Upper lobe of right lung (tissue), 1 donor: Measurements from ENCODE around the gene MPPED2. TPM values are rescaled to one million over a fixed set of nuclear protein-coding genes. Genes with fewer than 3 reads are reported as not detected.

Experiments used
- ATAC-seq: fragments of 200-7000 bp; cut with Tn5 transposase; one replicate; pipeline ENCODE4 v1.9.1; 2020; ENCODE audit warnings: mild to moderate bottlenecking, moderate library complexity
- DNase-seq: peaks from one replicate; pipeline ENCODE4 v3.0.0-alpha.2; 2020
- H3K27ac ChIP-seq: fragments of 200-600 bp; one replicate; pipeline ENCODE4 v1.8.0; 2022
- H3K27me3 ChIP-seq: fragments of 200-600 bp; one replicate; pipeline ENCODE4 v1.8.0; 2022; ENCODE audit warnings: mild to moderate bottlenecking
- H3K36me3 ChIP-seq: fragments of 200-600 bp; one replicate; pipeline ENCODE4 v1.8.0; 2022
- H3K4me1 ChIP-seq: fragments of 200-600 bp; one replicate; pipeline ENCODE4 v1.8.0; 2022
- H3K4me3 ChIP-seq: fragments of 200-600 bp; one replicate; pipeline ENCODE4 v1.8.0; 2022; ENCODE audit warnings: mild to moderate bottlenecking
- H3K9me3 ChIP-seq: fragments of 200-600 bp; one replicate; pipeline ENCODE4 v1.8.0; 2022
- intact Hi-C: fragments of 100-400 bp; cut with DNase I; formaldehyde crosslinking; loops from one replicate; pipeline ENCODE4 v1.11.0; 2022
- total RNA-seq: library from RNA; stranded (reverse); fragmentation: NEBNext Ultra II Directional; extraction: Animal tissue kit (Norgen Biotek cat#: 25700); gene quantifications from one replicate; pipeline ENCODE4 v1.2.1, GENCODE V29; 2021
- TF ChIP-seq, protein P1 (sequence below): fragments of 200-600 bp; IDR thresholded peaks from one replicate; pipeline ENCODE4 v1.8.0; 2022; ENCODE audit warnings: antibody characterized with exemption
- donor health status: DM: no; HTN: yes; CAD: no; lungs with severe emphysema.

MPPED2 gene
- total RNA-seq, 1 donor from 2014 or later, result 1.3 TPM

- TF ChIP-seq, protein P1, sequence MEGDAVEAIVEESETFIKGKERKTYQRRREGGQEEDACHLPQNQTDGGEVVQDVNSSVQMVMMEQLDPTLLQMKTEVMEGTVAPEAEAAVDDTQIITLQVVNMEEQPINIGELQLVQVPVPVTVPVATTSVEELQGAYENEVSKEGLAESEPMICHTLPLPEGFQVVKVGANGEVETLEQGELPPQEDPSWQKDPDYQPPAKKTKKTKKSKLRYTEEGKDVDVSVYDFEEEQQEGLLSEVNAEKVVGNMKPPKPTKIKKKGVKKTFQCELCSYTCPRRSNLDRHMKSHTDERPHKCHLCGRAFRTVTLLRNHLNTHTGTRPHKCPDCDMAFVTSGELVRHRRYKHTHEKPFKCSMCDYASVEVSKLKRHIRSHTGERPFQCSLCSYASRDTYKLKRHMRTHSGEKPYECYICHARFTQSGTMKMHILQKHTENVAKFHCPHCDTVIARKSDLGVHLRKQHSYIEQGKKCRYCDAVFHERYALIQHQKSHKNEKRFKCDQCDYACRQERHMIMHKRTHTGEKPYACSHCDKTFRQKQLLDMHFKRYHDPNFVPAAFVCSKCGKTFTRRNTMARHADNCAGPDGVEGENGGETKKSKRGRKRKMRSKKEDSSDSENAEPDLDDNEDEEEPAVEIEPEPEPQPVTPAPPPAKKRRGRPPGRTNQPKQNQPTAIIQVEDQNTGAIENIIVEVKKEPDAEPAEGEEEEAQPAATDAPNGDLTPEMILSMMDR, result no peak
- H3K36me3 ChIP-seq, result no peaks in the 10 kb centered on the region
- no peak for DNase-seq
- no peak for ATAC-seq
- H3K27me3 ChIP-seq, result no peaks in the 10 kb centered on the region
- H3K4me3 ChIP-seq, result no peak overlapping the region
- H3K9me3 ChIP-seq, result no peaks in the 10 kb centered on the region
- H3K27ac ChIP-seq, result no peak overlapping the region
- H3K4me1 ChIP-seq, result no peaks in the 10 kb centered on the region
- intact Hi-C loops, result no loop called here
Observed at GRCh38 chr11:30501744-30502143, 84.4 kb downstream of the MPPED2 start.

DNA sequence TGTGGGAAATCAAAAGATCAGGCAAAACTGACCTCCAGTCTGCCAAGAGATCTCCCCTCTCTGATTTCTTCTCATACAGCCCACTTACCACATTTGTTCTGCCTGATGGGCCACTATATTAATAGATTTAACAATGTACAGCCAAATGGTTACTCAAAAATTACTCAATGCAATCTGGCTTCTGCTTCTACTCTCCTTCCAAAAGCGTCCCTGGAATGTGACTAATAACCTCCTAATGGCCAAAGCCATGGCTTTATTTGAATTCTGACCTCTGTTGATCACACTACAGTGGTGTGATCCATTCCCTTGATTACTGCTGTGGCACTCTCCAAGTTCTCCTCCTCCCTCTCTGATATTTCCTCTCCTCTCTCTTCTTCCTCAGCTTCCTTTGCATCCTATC, 86.2 kb downstream of the MPPED2 start:
- TF ChIP-seq, protein P1, result no peak
- Histone ChIP-seq H3K9me3 (no peaks in the 10 kb centered on the region), H3K4me3 (no peak overlapping the region), H3K27me3 (no peaks in the 10 kb centered on the region), H3K4me1 (no peaks in the 10 kb centered on the region), H3K27ac (no peak overlapping the region), H3K36me3 (no peaks in the 10 kb centered on the region)
- no peak for DNase-seq
- intact Hi-C loops, result no loop called here
- no peak for ATAC-seq

DNA sequence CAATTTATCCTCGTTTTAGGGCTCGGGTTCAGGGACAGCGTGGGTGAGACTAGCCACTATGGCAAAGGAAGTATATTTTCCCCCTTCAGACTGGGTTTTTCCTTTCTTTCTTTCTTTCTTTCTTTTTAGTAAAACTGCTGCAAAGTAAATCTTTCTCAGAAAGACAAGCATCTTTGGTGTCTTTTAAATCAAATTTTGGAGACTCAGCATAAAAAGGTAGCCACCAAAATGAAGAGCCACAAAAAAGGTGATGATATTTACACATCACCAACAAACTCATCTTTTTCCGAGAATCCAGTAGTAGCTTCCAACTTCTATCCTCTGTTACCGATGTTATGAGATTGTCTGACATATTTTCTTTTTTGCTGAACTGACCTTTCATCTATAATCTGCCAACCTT, 88.6 kb downstream of the MPPED2 start:
- Histone ChIP-seq H3K9me3 (no peaks in the 10 kb centered on the region), H3K4me3 (no peak overlapping the region), H3K27ac (no peak overlapping the region), H3K27me3 (no peaks in the 10 kb centered on the region), H3K4me1 (no peaks in the 10 kb centered on the region), H3K36me3 (no peaks in the 10 kb centered on the region)
- intact Hi-C loops, result no loop called here
- no peak for DNase-seq
- no peak for ATAC-seq
- TF ChIP-seq, protein P1, result no peak

GRCh38 chr11:30496935-30497334, 89.2 kb downstream of the MPPED2 start:
- no peak overlapping the region for H3K4me3 ChIP-seq
- H3K4me1 ChIP-seq, result no peaks in the 10 kb centered on the region
- DNase-seq (no peak), ATAC-seq (no peak)
- intact Hi-C loops, result no loop called here
- H3K27me3 ChIP-seq, result no peaks in the 10 kb centered on the region
- H3K27ac ChIP-seq, result no peak overlapping the region
- TF ChIP-seq, protein P1, result no peak
- no peaks in the 10 kb centered on the region for H3K9me3 ChIP-seq
- H3K36me3 ChIP-seq, result no peaks in the 10 kb centered on the region

- no peak for DNase-seq
- no peak overlapping the region for H3K27ac ChIP-seq
Observed at GRCh38 chr11:30495437-30495836, 90.7 kb downstream of the MPPED2 start.

More at GRCh38 chr11:30495437-30495836, 90.7 kb downstream of the MPPED2 start:
- Histone ChIP-seq H3K4me3 (no peak overlapping the region), H3K9me3 (no peaks in the 10 kb centered on the region), H3K27me3 (no peaks in the 10 kb centered on the region), H3K36me3 (no peaks in the 10 kb centered on the region), H3K4me1 (no peaks in the 10 kb centered on the region)
- ATAC-seq, result no peak
- intact Hi-C loops, result no loop called here
- TF ChIP-seq, protein P1, result no peak
